GM23338 (cell line): Measurements from ENCODE around the gene EPHA10. TPM values are rescaled to one million over a fixed set of nuclear protein-coding genes. Genes with fewer than 3 reads are reported as not detected.

Experiments
- ATAC-seq: fragments of 200-7000 bp; cut with Tn5 transposase; 3 replicates; pipeline ENCODE4 v1.9.1; 2020
- DNase-seq: peaks from one replicate; pipeline ENCODE4 v3.0.0-alpha.2; 2015; ENCODE audit warnings: low spot score
- H2AFZ ChIP-seq: fragments of 200-600 bp; sonication (generic); 2 replicates; pipeline ENCODE4 v1.8.0; 2016; ENCODE audit warnings: antibody characterized with exemption, mild to moderate bottlenecking, moderate library complexity
- H3F3A ChIP-seq: fragments of 200-600 bp; sonication (generic); replicated peaks from 2 replicates; pipeline ENCODE4 v1.8.0; 2017; ENCODE audit warnings: antibody characterized with exemption, mixed run types, low read depth
- H3K27ac ChIP-seq: fragments of 200-600 bp; sonication (generic); 2 replicates; pipeline ENCODE4 v1.6.1; 2016; ENCODE audit warnings: low read depth
- H3K27me3 ChIP-seq: fragments of 200-600 bp; sonication (generic); 2 replicates; pipeline ENCODE4 v1.8.0; 2016; ENCODE audit warnings: mild to moderate bottlenecking, mixed run types, moderate library complexity; ENCODE audit not compliant: insufficient read depth
- H3K36me3 ChIP-seq: fragments of 200-600 bp; sonication (generic); 2 replicates; pipeline ENCODE4 v1.8.0; 2016; ENCODE audit warnings: mild to moderate bottlenecking; ENCODE audit not compliant: insufficient read depth
- H3K4me1 ChIP-seq: fragments of 200-600 bp; sonication (generic); 2 replicates; pipeline ENCODE4 v1.8.0; 2016; ENCODE audit warnings: mild to moderate bottlenecking, moderate library complexity; ENCODE audit not compliant: insufficient read depth
- H3K4me2 ChIP-seq: fragments of 200-600 bp; sonication (generic); 2 replicates; pipeline ENCODE4 v1.7.1; 2017; ENCODE audit warnings: mixed run types
- H3K4me3 ChIP-seq: fragments of 200-600 bp; sonication (generic); 2 replicates; pipeline ENCODE4 v1.6.1; 2016; ENCODE audit warnings: mixed run types
- H3K79me2 ChIP-seq: fragments of 200-600 bp; sonication (generic); replicated peaks from 2 replicates; pipeline ENCODE4 v1.8.0; 2017; ENCODE audit warnings: mild to moderate bottlenecking; ENCODE audit not compliant: insufficient read depth
- H3K9me2 ChIP-seq: fragments of 200-600 bp; sonication (generic); 2 replicates; pipeline ENCODE4 v1.8.0; 2017; ENCODE audit not compliant: insufficient read depth
- H4K20me1 ChIP-seq: fragments of 200-600 bp; sonication (generic); replicated peaks from 2 replicates; pipeline ENCODE4 v1.8.0; 2017; ENCODE audit warnings: mild to moderate bottlenecking; ENCODE audit not compliant: insufficient read depth
- H3K27ac Mint-ChIP-seq: 2 replicates; pipeline ENCODE4 v1.8.0; 2020; ENCODE audit warnings: inconsistent platforms, mild to moderate bottlenecking, moderate library complexity, mixed read lengths
- H3K27me3 Mint-ChIP-seq: 3 replicates; pipeline ENCODE4 v1.8.0; 2022; ENCODE audit warnings: low read depth, mild to moderate bottlenecking, moderate library complexity, mixed read lengths, inconsistent platforms; ENCODE audit not compliant: insufficient read depth, poor library complexity
- H3K36me3 Mint-ChIP-seq: 3 replicates; pipeline ENCODE4 v1.8.0; 2021; ENCODE audit warnings: low read depth, mild to moderate bottlenecking, inconsistent platforms, moderate library complexity, mixed read lengths
- H3K4me1 Mint-ChIP-seq: 3 replicates; pipeline ENCODE4 v1.8.0; 2020; ENCODE audit warnings: mild to moderate bottlenecking, inconsistent platforms, mixed read lengths
- H3K4me3 Mint-ChIP-seq: 3 replicates; pipeline ENCODE4 v1.8.0; 2021; ENCODE audit warnings: moderate library complexity, mild to moderate bottlenecking, inconsistent platforms, mixed read lengths
- H3K9me3 Mint-ChIP-seq: 3 replicates; pipeline ENCODE4 v1.8.0; 2020; ENCODE audit warnings: moderate library complexity, mild to moderate bottlenecking, inconsistent platforms, mixed read lengths
- CREB1 ChIP-seq: fragments of 250-450 bp; sonication (Bioruptor Pico); IDR thresholded peaks from 2 replicates; pipeline ENCODE4 v1.5.0; 2020; ENCODE audit warnings: low read depth, mild to moderate bottlenecking, moderate library complexity
- EZH2phosphoT487 ChIP-seq: fragments of 200-600 bp; sonication (generic); IDR thresholded peaks from one replicate; pipeline ENCODE4 v1.8.1; 2018; ENCODE audit warnings: antibody characterized with exemption; ENCODE audit not compliant: unreplicated experiment
- JUNB ChIP-seq: IDR thresholded peaks from one replicate; pipeline ENCODE4 v1.6.1; 2016; ENCODE audit warnings: antibody characterized with exemption; ENCODE audit not compliant: unreplicated experiment
- STAT1 ChIP-seq: IDR thresholded peaks from one replicate; pipeline ENCODE4 v1.6.1; 2016; ENCODE audit warnings: antibody characterized with exemption; ENCODE audit not compliant: unreplicated experiment
- ZNF114 ChIP-seq: fragments of 250-450 bp; sonication (Bioruptor Pico); IDR thresholded peaks from 2 replicates; pipeline ENCODE4 v1.5.0; 2020; ENCODE audit warnings: mild to moderate bottlenecking, moderate library complexity
- polyA plus RNA-seq: library from polyadenylated mRNA; unstranded; fragments of >200 nt; fragmentation: Nextera tagmentation; extraction: Ambion mirVana; gene quantifications from 2 replicates; pipeline ENCODE4 v1.2.1, GENCODE V29; 2016
- total RNA-seq: library from RNA; depleted of rRNA; stranded (reverse); fragments of >200 nt; shearing (Covaris generic); gene quantifications from 2 replicates; pipeline ENCODE4 v1.2.3, GENCODE V29; 2014
- TF ChIP-seq, protein P1 (sequence below): IDR thresholded peaks from one replicate; pipeline ENCODE4 v1.6.1; 2018; ENCODE audit warnings: antibody characterized with exemption; ENCODE audit not compliant: unreplicated experiment
- TF ChIP-seq, protein P2 (sequence below): IDR thresholded peaks from 2 replicates; pipeline ENCODE4 v1.6.1; 2016; ENCODE audit warnings: antibody characterized with exemption
- TF ChIP-seq, protein P3 (sequence below): fragments of 250-450 bp; sonication (Bioruptor Pico); IDR thresholded peaks from 2 replicates; pipeline ENCODE4 v1.5.0; 2020; ENCODE audit warnings: mild to moderate bottlenecking, moderate library complexity

EPHA10 gene
- total and polyA plus RNA-seq, 2 experiments from 2014 or later: 0.76 to 2.4 TPM

DNA sequence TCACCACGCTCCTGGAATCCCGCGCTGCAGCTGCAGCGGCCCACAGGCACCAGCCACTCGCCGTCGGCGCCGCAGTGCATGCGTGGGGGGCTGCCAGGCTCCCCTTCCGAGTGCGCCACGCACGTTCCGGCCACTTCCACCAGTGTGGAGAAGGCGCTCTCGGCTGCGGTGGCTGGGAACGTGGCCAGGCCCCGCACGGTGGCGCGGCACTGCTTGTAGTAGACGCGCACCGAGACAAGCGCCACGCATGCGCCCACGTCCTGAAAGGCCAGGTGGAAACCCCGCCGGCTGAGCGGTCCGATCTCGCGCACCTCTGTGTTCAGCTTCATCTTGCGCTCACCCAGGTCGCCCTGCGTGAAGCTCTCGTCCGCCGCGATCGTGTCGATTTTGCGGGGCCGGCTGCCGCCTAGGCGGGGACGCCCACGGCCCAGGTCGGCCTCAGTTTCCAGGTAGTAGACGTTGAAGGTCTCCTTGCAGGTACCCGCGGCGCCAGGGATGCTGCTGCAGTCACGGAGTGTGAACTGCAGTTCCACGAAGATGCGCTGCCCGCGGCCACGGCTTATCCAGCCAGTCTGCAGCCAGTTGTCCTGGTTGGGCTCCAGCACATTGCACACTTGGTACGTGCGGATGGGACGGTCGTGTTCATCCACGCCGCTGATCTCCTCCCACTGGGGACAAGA is 3.4 kb downstream of the EPHA10 start:
- Histone ChIP-seq H3K4me1 (peaks cover 11% of the 10 kb centered on the region), H3K27ac (no peak overlapping the region), H4K20me1 (no peaks in the 10 kb centered on the region; the same call in none of the 2 replicates), H3F3A (0 out of 2 replicates have a peak, but pooled peaks cover 2% of the 10 kb centered on the region), H3K36me3 (no peaks in the 10 kb centered on the region), H3K4me3 (no peak overlapping the region), H3K4me2 (no peak overlapping the region), H3K27me3 (peaks cover 89% of the 10 kb centered on the region), H3K9me2 (no peaks in the 10 kb centered on the region), H3K79me2 (no peaks in the 10 kb centered on the region), H2AFZ (no peak overlapping the region)
- TF ChIP-seq STAT1 (no peak), ZNF114 (no peak), EZH2phosphoT487 (no peak)
- TF ChIP-seq, protein P1, sequence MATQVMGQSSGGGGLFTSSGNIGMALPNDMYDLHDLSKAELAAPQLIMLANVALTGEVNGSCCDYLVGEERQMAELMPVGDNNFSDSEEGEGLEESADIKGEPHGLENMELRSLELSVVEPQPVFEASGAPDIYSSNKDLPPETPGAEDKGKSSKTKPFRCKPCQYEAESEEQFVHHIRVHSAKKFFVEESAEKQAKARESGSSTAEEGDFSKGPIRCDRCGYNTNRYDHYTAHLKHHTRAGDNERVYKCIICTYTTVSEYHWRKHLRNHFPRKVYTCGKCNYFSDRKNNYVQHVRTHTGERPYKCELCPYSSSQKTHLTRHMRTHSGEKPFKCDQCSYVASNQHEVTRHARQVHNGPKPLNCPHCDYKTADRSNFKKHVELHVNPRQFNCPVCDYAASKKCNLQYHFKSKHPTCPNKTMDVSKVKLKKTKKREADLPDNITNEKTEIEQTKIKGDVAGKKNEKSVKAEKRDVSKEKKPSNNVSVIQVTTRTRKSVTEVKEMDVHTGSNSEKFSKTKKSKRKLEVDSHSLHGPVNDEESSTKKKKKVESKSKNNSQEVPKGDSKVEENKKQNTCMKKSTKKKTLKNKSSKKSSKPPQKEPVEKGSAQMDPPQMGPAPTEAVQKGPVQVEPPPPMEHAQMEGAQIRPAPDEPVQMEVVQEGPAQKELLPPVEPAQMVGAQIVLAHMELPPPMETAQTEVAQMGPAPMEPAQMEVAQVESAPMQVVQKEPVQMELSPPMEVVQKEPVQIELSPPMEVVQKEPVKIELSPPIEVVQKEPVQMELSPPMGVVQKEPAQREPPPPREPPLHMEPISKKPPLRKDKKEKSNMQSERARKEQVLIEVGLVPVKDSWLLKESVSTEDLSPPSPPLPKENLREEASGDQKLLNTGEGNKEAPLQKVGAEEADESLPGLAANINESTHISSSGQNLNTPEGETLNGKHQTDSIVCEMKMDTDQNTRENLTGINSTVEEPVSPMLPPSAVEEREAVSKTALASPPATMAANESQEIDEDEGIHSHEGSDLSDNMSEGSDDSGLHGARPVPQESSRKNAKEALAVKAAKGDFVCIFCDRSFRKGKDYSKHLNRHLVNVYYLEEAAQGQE: no peak
- TF ChIP-seq, protein P2, sequence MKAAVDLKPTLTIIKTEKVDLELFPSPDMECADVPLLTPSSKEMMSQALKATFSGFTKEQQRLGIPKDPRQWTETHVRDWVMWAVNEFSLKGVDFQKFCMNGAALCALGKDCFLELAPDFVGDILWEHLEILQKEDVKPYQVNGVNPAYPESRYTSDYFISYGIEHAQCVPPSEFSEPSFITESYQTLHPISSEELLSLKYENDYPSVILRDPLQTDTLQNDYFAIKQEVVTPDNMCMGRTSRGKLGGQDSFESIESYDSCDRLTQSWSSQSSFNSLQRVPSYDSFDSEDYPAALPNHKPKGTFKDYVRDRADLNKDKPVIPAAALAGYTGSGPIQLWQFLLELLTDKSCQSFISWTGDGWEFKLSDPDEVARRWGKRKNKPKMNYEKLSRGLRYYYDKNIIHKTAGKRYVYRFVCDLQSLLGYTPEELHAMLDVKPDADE: no peak
- no peak overlapping the region for H3K4me3 Mint-ChIP-seq
- H3K27ac Mint-ChIP-seq: no peak overlapping the region
- H3K27me3 Mint-ChIP-seq: peaks cover 54% of the 10 kb centered on the region
- DNase-seq (no peak), ATAC-seq (no peak)
- H3K36me3 Mint-ChIP-seq: no peaks in the 10 kb centered on the region
- H3K4me1 Mint-ChIP-seq: peaks cover 22% of the 10 kb centered on the region
- H3K9me3 Mint-ChIP-seq: no peaks in the 10 kb centered on the region

DNA sequence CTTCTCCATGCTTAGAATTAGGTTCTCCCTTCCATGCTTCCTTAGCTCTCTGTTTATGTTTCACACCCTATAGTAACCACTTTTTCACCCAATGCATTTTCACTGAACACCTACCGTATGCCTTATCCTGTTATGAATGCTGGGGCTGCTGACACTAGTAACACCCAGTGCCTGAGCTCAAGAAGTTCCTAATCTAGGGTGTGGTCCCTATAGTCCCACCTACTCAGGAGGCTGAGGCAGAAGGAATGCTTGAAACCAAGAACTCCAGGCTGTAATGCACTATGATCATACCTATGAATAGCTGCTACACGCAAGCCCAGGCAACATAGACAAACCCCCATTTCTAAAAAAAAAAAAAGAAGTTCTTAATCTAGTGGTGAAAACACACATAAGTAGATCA is 5.5 kb downstream of the EPHA10 start:
- Mint-ChIP-seq H3K27me3 (peaks cover 52% of the 10 kb centered on the region), H3K9me3 (no peaks in the 10 kb centered on the region)
- no peaks in the 10 kb centered on the region; the same call in none of the 2 replicates for H4K20me1 ChIP-seq

More for the DNA sequence above, 5.5 kb downstream of the EPHA10 start:
- no peaks in the 10 kb centered on the region for H3F3A ChIP-seq
- H3K36me3 ChIP-seq: no peaks in the 10 kb centered on the region
- H3K79me2 ChIP-seq: no peaks in the 10 kb centered on the region
- no peaks in the 10 kb centered on the region for H3K36me3 Mint-ChIP-seq
- H3K4me1 ChIP-seq: peaks cover under 1% of the 10 kb centered on the region; the same call in 1 of the 2 replicates
- ATAC-seq (no peak), DNase-seq (no peak)
- no peak overlapping the region for H3K27ac Mint-ChIP-seq
- no peak overlapping the region for H3K4me3 Mint-ChIP-seq
- no peaks in the 10 kb centered on the region for H3K9me2 ChIP-seq
- peaks cover 4% of the 10 kb centered on the region for H3K4me1 Mint-ChIP-seq
- no peak for TF ChIP-seq CREB1 (CRISPR knock-in tag)
- TF ChIP-seq, protein P3, sequence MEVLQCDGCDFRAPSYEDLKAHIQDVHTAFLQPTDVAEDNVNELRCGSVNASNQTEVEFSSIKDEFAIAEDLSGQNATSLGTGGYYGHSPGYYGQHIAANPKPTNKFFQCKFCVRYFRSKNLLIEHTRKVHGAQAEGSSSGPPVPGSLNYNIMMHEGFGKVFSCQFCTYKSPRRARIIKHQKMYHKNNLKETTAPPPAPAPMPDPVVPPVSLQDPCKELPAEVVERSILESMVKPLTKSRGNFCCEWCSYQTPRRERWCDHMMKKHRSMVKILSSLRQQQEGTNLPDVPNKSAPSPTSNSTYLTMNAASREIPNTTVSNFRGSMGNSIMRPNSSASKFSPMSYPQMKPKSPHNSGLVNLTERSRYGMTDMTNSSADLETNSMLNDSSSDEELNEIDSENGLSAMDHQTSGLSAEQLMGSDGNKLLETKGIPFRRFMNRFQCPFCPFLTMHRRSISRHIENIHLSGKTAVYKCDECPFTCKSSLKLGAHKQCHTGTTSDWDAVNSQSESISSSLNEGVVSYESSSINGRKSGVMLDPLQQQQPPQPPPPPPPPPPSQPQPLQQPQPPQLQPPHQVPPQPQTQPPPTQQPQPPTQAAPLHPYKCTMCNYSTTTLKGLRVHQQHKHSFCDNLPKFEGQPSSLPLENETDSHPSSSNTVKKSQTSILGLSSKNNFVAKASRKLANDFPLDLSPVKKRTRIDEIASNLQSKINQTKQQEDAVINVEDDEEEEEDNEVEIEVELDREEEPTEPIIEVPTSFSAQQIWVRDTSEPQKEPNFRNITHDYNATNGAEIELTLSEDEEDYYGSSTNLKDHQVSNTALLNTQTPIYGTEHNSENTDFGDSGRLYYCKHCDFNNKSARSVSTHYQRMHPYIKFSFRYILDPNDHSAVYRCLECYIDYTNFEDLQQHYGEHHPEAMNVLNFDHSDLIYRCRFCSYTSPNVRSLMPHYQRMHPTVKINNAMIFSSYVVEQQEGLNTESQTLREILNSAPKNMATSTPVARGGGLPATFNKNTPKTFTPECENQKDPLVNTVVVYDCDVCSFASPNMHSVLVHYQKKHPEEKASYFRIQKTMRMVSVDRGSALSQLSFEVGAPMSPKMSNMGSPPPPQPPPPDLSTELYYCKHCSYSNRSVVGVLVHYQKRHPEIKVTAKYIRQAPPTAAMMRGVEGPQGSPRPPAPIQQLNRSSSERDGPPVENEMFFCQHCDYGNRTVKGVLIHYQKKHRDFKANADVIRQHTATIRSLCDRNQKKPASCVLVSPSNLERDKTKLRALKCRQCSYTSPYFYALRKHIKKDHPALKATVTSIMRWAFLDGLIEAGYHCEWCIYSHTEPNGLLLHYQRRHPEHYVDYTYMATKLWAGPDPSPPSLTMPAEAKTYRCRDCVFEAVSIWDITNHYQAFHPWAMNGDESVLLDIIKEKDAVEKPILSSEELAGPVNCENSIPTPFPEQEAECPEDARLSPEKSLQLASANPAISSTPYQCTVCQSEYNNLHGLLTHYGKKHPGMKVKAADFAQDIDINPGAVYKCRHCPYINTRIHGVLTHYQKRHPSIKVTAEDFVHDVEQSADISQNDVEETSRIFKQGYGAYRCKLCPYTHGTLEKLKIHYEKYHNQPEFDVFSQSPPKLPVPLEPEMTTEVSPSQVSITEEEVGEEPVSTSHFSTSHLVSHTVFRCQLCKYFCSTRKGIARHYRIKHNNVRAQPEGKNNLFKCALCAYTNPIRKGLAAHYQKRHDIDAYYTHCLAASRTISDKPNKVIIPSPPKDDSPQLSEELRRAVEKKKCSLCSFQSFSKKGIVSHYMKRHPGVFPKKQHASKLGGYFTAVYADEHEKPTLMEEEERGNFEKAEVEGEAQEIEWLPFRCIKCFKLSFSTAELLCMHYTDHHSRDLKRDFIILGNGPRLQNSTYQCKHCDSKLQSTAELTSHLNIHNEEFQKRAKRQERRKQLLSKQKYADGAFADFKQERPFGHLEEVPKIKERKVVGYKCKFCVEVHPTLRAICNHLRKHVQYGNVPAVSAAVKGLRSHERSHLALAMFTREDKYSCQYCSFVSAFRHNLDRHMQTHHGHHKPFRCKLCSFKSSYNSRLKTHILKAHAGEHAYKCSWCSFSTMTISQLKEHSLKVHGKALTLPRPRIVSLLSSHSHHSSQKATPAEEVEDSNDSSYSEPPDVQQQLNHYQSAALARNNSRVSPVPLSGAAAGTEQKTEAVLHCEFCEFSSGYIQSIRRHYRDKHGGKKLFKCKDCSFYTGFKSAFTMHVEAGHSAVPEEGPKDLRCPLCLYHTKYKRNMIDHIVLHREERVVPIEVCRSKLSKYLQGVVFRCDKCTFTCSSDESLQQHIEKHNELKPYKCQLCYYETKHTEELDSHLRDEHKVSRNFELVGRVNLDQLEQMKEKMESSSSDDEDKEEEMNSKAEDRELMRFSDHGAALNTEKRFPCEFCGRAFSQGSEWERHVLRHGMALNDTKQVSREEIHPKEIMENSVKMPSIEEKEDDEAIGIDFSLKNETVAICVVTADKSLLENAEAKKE (CRISPR knock-in tag): no peak
- no peak for TF ChIP-seq STAT1
- TF ChIP-seq, protein P2: no peak
- no peak for TF ChIP-seq EZH2phosphoT487
- no peak for TF ChIP-seq JUNB
- H2AFZ ChIP-seq: no peak overlapping the region
- H3K4me2 ChIP-seq: no peak overlapping the region
- peaks cover 89% of the 10 kb centered on the region for H3K27me3 ChIP-seq
- no peak overlapping the region for H3K27ac ChIP-seq
- H3K4me3 ChIP-seq: no peak overlapping the region
